RPMI8226 (cell line): ENCODE measurements around the gene BCL11A.

Experiments
- DNase-seq: peaks from one replicate; pipeline ENCODE4 v3.0.0-alpha.2; 2015

The BCL11A gene

GRCh38 chr2:60553495-60554073 is at the start of gene BCL11A:
Gene BCL11A, minus strand, starts transcription at chr2:60553654. Its CDS starts 384 bp downstream, at chr2:60553270.
- DNase-seq, result peak; percentile 85

GRCh38 chr2:60602828-60603532 is 49.5 kb upstream of the BCL11A start:
- no peak for DNase-seq

- DNase-seq, result peak; percentile 58
These were observed 48.9 kb upstream of the BCL11A start for GRCh38 chr2:60602388-60602787.

GRCh38 chr2:60598271-60598670 is 44.8 kb upstream of the BCL11A start:
- no peak for DNase-seq

GRCh38 chr2:60597346-60597745 is 43.9 kb upstream of the BCL11A start:
- no peak for DNase-seq

GRCh38 chr2:60596411-60596810 is 43.0 kb upstream of the BCL11A start:
- no peak for DNase-seq

- no peak for DNase-seq
These were observed 42.5 kb upstream of the BCL11A start for GRCh38 chr2:60595953-60596352.

- DNase-seq, result no peak
These were observed 35.6 kb upstream of the BCL11A start for GRCh38 chr2:60589104-60589503.

- DNase-seq, result no peak
These were observed 32.6 kb upstream of the BCL11A start for GRCh38 chr2:60586081-60586480.

- no peak for DNase-seq
These were observed 31.8 kb upstream of the BCL11A start for GRCh38 chr2:60585276-60585675.

- DNase-seq, result no peak
These were observed 30.1 kb upstream of the BCL11A start for GRCh38 chr2:60583604-60584003.

- DNase-seq, result peak; percentile 82
These were observed 28.2 kb upstream of the BCL11A start for GRCh38 chr2:60581433-60582282.

- no peak for DNase-seq
These were observed 24.3 kb upstream of the BCL11A start for GRCh38 chr2:60577682-60578283.

GRCh38 chr2:60573251-60573650 is 19.8 kb upstream of the BCL11A start:
- no peak for DNase-seq

GRCh38 chr2:60570251-60570650 is 16.8 kb upstream of the BCL11A start:
- no peak for DNase-seq

GRCh38 chr2:60569680-60570111 is 16.2 kb upstream of the BCL11A start:
- DNase-seq, result no peak

- no peak for DNase-seq
These were observed 14.7 kb upstream of the BCL11A start for GRCh38 chr2:60567919-60568768.

GRCh38 chr2:60567096-60567495 is 13.6 kb upstream of the BCL11A start:
- DNase-seq, result no peak

- peak; percentile 64 for DNase-seq
These were observed 12.0 kb upstream of the BCL11A start for GRCh38 chr2:60565472-60565871.

- peak; percentile 75 for DNase-seq
These were observed 7.5 kb upstream of the BCL11A start for GRCh38 chr2:60560734-60561644.

- DNase-seq, result no peak
These were observed 6.4 kb upstream of the BCL11A start for GRCh38 chr2:60559880-60560279.
